HepG2 (cell line): ENCODE results near the gene ARL11.
"Not testable (repeated sequence)": the region's sequence is repeated elsewhere in the genome, so short reads cannot be mapped to it uniquely, and the experiment has no call there.

Experiments used
- CTCF ChIP-seq: sonication (generic); formaldehyde crosslinking; IDR thresholded peaks from 2 replicates; pipeline ENCODE4 v1.5.0; 2020; ENCODE audit warnings: mild to moderate bottlenecking, missing genetic modification reagents, moderate library complexity
- HOXA7 ChIP-seq: sonication (generic); formaldehyde crosslinking; IDR thresholded peaks from 2 replicates; pipeline ENCODE4 v1.8.1; 2022; ENCODE audit warnings: mild to moderate bottlenecking, missing genetic modification reagents, moderate library complexity
- MAX ChIP-seq: IDR thresholded peaks from 2 replicates; pipeline ENCODE4 v1.6.1; 2012; ENCODE audit warnings: inconsistent platforms
- NCOA2 ChIP-seq: sonication (generic); formaldehyde crosslinking; IDR thresholded peaks from 2 replicates; pipeline ENCODE4 v1.8.0; 2022; ENCODE audit warnings: inconsistent platforms
- POLR2A ChIP-seq, 2 experiments: IDR thresholded peaks; 2 replicates each; pipeline ENCODE4 v1.6.1; 2011; ENCODE audit warnings: low read depth in 2 of 2, low read length in 2 of 2, mild to moderate bottlenecking in 1 of 2, moderate library complexity in 1 of 2; ENCODE audit not compliant: insufficient read depth in 1 of 2
- RAD21 ChIP-seq: fragments of 450-650 bp; formaldehyde crosslinking; IDR thresholded peaks from 2 replicates; pipeline ENCODE4 v1.5.0; 2020; ENCODE audit warnings: mild to moderate bottlenecking
- SOX5 ChIP-seq: IDR thresholded peaks from 2 replicates; pipeline ENCODE4 v1.6.1; 2016; ENCODE audit warnings: borderline replicate concordance
- THAP7 ChIP-seq: sonication (generic); formaldehyde crosslinking; IDR thresholded peaks from 2 replicates; pipeline ENCODE4 v1.8.1; 2023; ENCODE audit warnings: mild to moderate bottlenecking, missing genetic modification reagents
- ZFP1 ChIP-seq: IDR thresholded peaks from 2 replicates; pipeline ENCODE4 v1.6.1; 2016
- ZNF510 ChIP-seq: sonication (generic); formaldehyde crosslinking; IDR thresholded peaks from 2 replicates; pipeline ENCODE4 v1.4.0; 2020; ENCODE audit warnings: low read depth, mild to moderate bottlenecking, missing genetic modification reagents
- ZNF512 ChIP-seq: sonication (generic); formaldehyde crosslinking; IDR thresholded peaks from 2 replicates; pipeline ENCODE4 v1.4.0; 2020; ENCODE audit warnings: mild to moderate bottlenecking, missing genetic modification reagents

- TF ChIP-seq ZNF512 (CRISPR knock-in tag); MAX; RAD21 (CRISPR knock-in tag); HOXA7; CTCF (CRISPR knock-in tag); ZFP1 (CRISPR knock-in tag); THAP7; POLR2A (IDR thresholded peaks at IDR 0.05; ENCODE audit: insufficient read depth in 1 of 2, low read depth in 2 of 2, low read length in 2 of 2); ZNF510 (CRISPR knock-in tag): not testable (repeated sequence)
- TF ChIP-seq NCOA2 (CRISPR knock-in tag) = peak; percentile 64
- peak; percentile 24; the same call in 1 of the 2 replicates for TF ChIP-seq SOX5 (CRISPR knock-in tag)
Observed at GRCh38 chr13:49590714-49591113, 37.6 kb upstream of the ARL11 start.
